ENCODE data around the gene STARD9.
A peak's percentile ranks its signal among the peaks of the same experiment; 100 is the strongest.
"Not testable (repeated sequence)": the region's sequence is repeated elsewhere in the genome, so short reads cannot be mapped to it uniquely, and the experiment has no call there.

STARD9 gene

GRCh38 chr15:42575188-42576039 is at the start of gene STARD9:
Gene STARD9 (plus strand): TSS chr15:42575606. CDS start chr15:42575716, 110 bp downstream.
- peak; percentile 88 for DNase-seq

- DNase-seq = no peak
Measured at GRCh38 chr15:42528970-42529369, 46.4 kb upstream of the STARD9 start.

- DNase-seq = no peak
Measured at GRCh38 chr15:42533246-42533645, 42.2 kb upstream of the STARD9 start.

- no peak for DNase-seq
Measured at GRCh38 chr15:42544853-42545629, 30.4 kb upstream of the STARD9 start.

- no peak for DNase-seq
Measured at GRCh38 chr15:42547918-42548248, 27.5 kb upstream of the STARD9 start.

- peak; percentile 40 for DNase-seq
Measured at GRCh38 chr15:42548249-42549031, 27.0 kb upstream of the STARD9 start, which contains the start of the genes HAUS2 and LRRC57. Gene HAUS2 (plus strand): TSS chr15:42548838. CDS start chr15:42548873, 35 bp downstream. Gene LRRC57 (minus strand): TSS chr15:42548793. CDS start chr15:42548434, 359 bp downstream.

- DNase-seq = no peak
Measured at GRCh38 chr15:42549032-42549491, 26.3 kb upstream of the STARD9 start.

- DNase-seq = no peak
Measured at GRCh38 chr15:42549741-42550392, 25.5 kb upstream of the STARD9 start.

- DNase-seq = no peak
Measured at GRCh38 chr15:42553554-42553953, 21.9 kb upstream of the STARD9 start.

GRCh38 chr15:42556550-42557207 is 18.7 kb upstream of the STARD9 start:
- not testable (repeated sequence) for DNase-seq

GRCh38 chr15:42558739-42559138 is 16.7 kb upstream of the STARD9 start:
- no peak for DNase-seq

- DNase-seq = no peak
Measured at GRCh38 chr15:42576040-42576594, 711 bp downstream of the STARD9 start.

- no peak for DNase-seq
Measured at GRCh38 chr15:42576776-42577175, 1.4 kb downstream of the STARD9 start.

- DNase-seq = no peak
Measured at GRCh38 chr15:42577514-42578031, 2.2 kb downstream of the STARD9 start.

GRCh38 chr15:42578984-42579537 is 3.7 kb downstream of the STARD9 start:
- DNase-seq = no peak

- peak; percentile 50 for DNase-seq
Measured at GRCh38 chr15:42581272-42581730, 5.9 kb downstream of the STARD9 start.

GRCh38 chr15:42582569-42583375 is 7.4 kb downstream of the STARD9 start:
- no peak for DNase-seq

- DNase-seq = no peak
Measured at GRCh38 chr15:42584031-42584765, 8.8 kb downstream of the STARD9 start.

- DNase-seq = no peak
Measured at GRCh38 chr15:42590619-42591237, 15.3 kb downstream of the STARD9 start.

Data from NCI-H2081 treated with DMSO at 0.1 percent for 48 hours (cell line).